ENCODE measurements around the gene AEN. TPM values are rescaled to one million over a fixed set of nuclear protein-coding genes. Genes with fewer than 3 reads are reported as not detected.

AEN gene
- total RNA-seq, 1 donor from 2014 or later = 31.5 TPM

GRCh38 chr15:88612186-88612796 is 8.8 kb upstream of the AEN start:
- TF ChIP-seq, protein P1, sequence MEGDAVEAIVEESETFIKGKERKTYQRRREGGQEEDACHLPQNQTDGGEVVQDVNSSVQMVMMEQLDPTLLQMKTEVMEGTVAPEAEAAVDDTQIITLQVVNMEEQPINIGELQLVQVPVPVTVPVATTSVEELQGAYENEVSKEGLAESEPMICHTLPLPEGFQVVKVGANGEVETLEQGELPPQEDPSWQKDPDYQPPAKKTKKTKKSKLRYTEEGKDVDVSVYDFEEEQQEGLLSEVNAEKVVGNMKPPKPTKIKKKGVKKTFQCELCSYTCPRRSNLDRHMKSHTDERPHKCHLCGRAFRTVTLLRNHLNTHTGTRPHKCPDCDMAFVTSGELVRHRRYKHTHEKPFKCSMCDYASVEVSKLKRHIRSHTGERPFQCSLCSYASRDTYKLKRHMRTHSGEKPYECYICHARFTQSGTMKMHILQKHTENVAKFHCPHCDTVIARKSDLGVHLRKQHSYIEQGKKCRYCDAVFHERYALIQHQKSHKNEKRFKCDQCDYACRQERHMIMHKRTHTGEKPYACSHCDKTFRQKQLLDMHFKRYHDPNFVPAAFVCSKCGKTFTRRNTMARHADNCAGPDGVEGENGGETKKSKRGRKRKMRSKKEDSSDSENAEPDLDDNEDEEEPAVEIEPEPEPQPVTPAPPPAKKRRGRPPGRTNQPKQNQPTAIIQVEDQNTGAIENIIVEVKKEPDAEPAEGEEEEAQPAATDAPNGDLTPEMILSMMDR (IDR thresholded peaks at IDR 0.05; ENCODE audit: unreplicated experiment) = no peak
- no peaks in the 10 kb centered on the region for H3K9me3 Mint-ChIP-seq (ENCODE audit: unreplicated experiment)
- no peak for DNase-seq (ENCODE audit: low spot score)
- H3K27ac Mint-ChIP-seq (ENCODE audit: unreplicated experiment) = no peak overlapping the region
- no peaks in the 10 kb centered on the region for H3K27me3 Mint-ChIP-seq (ENCODE audit: unreplicated experiment)
- H3K4me3 Mint-ChIP-seq (ENCODE audit: unreplicated experiment) = no peak overlapping the region
- no peaks in the 10 kb centered on the region for H3K36me3 Mint-ChIP-seq (ENCODE audit: low read depth, unreplicated experiment)
- H3K4me1 Mint-ChIP-seq (ENCODE audit: unreplicated experiment) = peaks cover 15% of the 10 kb centered on the region

DNA sequence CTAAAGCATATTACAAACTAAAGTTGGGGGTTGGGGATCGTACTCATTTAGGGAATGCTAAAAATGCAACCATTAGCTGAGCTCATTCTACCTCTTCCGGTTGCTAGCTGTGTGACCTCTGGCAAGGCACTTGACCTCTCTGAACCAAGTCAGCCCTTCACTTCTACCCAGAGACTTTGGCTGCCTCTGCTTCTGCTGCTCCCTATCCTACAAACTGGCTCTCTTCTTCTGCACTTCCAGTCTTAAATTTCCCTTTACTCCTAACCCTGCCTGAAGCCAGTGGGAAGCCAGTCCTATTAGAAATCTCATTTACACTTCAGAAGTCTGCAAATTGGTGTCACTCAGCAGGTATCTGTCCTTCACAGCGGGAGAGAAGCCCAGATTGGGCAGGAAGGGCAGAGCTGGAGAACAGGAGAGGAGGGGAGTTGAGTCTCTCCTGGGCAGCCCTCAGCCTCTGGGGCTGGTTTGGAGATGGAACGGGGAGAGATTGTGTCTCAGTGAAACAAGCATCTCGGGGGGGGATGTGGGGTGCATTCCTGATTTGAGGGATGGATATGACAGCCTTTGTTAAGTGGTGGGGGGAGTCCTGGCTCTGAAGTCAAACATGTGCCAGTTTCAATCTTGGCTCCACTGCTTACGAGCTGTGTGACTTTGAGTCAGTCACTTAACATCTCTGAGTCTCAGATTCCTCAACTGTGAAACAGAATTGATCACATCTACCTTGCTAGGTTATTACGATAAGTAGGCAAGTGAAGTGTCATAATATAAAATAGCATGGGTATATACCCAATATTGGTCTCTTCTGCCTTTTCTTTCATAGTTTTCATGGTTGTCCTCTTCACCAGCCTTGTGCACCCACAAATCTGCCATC is 7.8 kb upstream of the AEN start:
- peaks cover 15% of the 10 kb centered on the region for H3K4me1 Mint-ChIP-seq (ENCODE audit: unreplicated experiment)
- no peaks in the 10 kb centered on the region for H3K9me3 Mint-ChIP-seq (ENCODE audit: unreplicated experiment)
- TF ChIP-seq, protein P1 (IDR thresholded peaks at IDR 0.05; ENCODE audit: unreplicated experiment) = no peak
- no peak overlapping the region for H3K27ac Mint-ChIP-seq (ENCODE audit: unreplicated experiment)
- H3K36me3 Mint-ChIP-seq (ENCODE audit: low read depth, unreplicated experiment) = no peaks in the 10 kb centered on the region
- no peaks in the 10 kb centered on the region for H3K27me3 Mint-ChIP-seq (ENCODE audit: unreplicated experiment)
- H3K4me3 Mint-ChIP-seq (ENCODE audit: unreplicated experiment) = no peak overlapping the region
- no peak for DNase-seq (ENCODE audit: low spot score)

DNA sequence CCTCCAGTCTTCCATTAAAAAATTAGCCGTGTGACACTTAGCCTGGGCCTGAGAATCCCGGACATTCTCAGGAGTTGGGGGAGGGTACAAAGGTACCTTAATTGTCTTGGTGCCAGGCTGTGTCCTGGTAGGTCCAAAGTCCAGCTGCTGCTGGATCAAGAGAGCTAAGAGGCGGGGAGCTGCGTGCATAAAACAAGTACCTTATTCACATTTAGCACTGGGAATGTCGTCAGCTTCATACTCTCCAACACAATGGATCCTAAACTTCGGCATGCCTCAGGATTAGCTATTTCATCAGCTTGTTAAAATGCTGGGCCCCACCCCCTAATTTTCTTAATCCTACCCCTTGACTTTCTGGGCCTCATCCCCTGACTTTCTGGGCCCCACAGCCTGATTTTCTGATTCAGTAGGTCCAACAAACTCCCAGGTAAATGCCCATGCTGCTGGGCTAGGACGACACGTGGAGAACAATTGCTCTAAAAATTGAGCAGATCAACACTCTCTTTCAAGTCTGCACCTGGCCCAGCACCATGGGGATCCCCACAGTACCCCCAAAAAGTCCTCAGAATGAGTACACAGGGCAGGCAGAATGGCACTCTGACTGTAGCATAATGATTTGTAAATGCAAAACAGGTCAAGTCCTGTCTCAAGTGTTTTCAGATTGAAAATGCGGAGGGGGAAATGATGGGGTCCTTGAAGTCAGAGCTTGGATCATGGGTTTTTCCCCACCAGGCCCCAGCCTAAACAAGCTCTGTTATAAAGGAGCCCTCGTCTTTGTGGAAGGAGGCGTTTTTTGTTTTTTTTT is 5.6 kb upstream of the AEN start:
- H3K27ac Mint-ChIP-seq (ENCODE audit: unreplicated experiment) = no peak overlapping the region
- no peaks in the 10 kb centered on the region for H3K36me3 Mint-ChIP-seq (ENCODE audit: low read depth, unreplicated experiment)
- H3K9me3 Mint-ChIP-seq (ENCODE audit: unreplicated experiment) = no peaks in the 10 kb centered on the region
- no peak for DNase-seq (ENCODE audit: low spot score)
- no peak overlapping the region for H3K4me3 Mint-ChIP-seq (ENCODE audit: unreplicated experiment)
- H3K4me1 Mint-ChIP-seq (ENCODE audit: unreplicated experiment) = peaks cover 10% of the 10 kb centered on the region
- no peaks in the 10 kb centered on the region for H3K27me3 Mint-ChIP-seq (ENCODE audit: unreplicated experiment)
- TF ChIP-seq, protein P1 (IDR thresholded peaks at IDR 0.05; ENCODE audit: unreplicated experiment) = no peak

DNA sequence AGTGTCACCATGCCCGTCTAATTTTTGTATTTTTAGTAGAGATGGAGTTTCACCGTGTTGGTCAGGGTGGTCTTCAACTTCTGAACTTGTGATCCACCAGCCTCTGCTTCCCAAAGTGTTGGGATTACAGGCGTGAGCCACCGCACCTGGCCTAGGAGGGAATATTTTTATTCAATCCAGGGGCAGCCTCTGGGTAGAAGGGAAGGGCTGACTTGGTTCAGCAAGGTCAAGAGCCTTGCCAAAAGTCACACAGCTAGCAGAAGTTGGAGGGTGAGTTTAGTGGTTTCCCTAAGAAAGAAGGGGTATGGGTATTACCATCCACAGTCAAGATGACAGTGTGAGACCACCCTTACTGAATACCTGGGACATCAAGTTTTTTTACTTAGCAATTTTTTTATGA is 4.9 kb upstream of the AEN start:
- no peak overlapping the region for H3K27ac Mint-ChIP-seq (ENCODE audit: unreplicated experiment)
- H3K9me3 Mint-ChIP-seq (ENCODE audit: unreplicated experiment) = no peaks in the 10 kb centered on the region
- peaks cover 7% of the 10 kb centered on the region for H3K4me1 Mint-ChIP-seq (ENCODE audit: unreplicated experiment)
- no peak overlapping the region for H3K4me3 Mint-ChIP-seq (ENCODE audit: unreplicated experiment)
- H3K27me3 Mint-ChIP-seq (ENCODE audit: unreplicated experiment) = no peaks in the 10 kb centered on the region
- DNase-seq (ENCODE audit: low spot score) = no peak
- H3K36me3 Mint-ChIP-seq (ENCODE audit: low read depth, unreplicated experiment) = no peaks in the 10 kb centered on the region
- TF ChIP-seq, protein P1 (IDR thresholded peaks at IDR 0.05; ENCODE audit: unreplicated experiment) = no peak

All from endothelial cell (in vitro differentiated cells).